ENCODE results near the gene ALKBH3. TPM values are rescaled to one million over a fixed set of nuclear protein-coding genes. Genes with fewer than 3 reads are reported as not detected.

The ALKBH3 gene
- total and polyA plus RNA-seq, 8 donors, result 13.9 to 29.1 (median 17.5) TPM

DNA sequence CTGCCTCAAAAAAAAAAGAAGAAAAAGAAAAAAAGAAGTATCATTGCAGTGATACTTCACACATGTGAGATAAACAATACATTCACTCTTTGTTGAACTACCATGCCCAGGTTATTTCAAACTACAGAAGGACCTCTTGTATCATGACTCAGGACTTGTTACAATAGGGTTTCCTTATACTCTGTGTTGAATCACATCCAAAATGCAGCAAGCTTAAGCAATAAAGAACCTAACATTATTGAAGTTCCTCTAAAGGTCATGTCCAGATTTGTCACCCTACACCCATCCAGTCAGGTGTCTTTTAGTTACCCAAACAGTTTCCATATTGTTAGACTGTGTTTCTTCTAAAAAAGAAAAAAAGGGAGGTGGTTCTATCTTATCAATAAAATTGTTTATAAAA lies 26.9 kb upstream of the ALKBH3 start:
- Histone ChIP-seq H3K4me3 (no peak overlapping the region), H3K27me3 (no peaks in the 10 kb centered on the region), H3K36me3 (peaks cover 0 to 6% (median 0%) of the 10 kb centered on the region in 3 donors), H3K9me3 (no peaks in the 10 kb centered on the region), H3K27ac (no peak overlapping the region), H3K4me1 (no peaks in the 10 kb centered on the region)
- no peak for ATAC-seq
- intact Hi-C loops (cut with DNase I), result no loop called here
- no peak for DNase-seq
- FAIRE-seq, result no peak
- TF ChIP-seq, protein P1, sequence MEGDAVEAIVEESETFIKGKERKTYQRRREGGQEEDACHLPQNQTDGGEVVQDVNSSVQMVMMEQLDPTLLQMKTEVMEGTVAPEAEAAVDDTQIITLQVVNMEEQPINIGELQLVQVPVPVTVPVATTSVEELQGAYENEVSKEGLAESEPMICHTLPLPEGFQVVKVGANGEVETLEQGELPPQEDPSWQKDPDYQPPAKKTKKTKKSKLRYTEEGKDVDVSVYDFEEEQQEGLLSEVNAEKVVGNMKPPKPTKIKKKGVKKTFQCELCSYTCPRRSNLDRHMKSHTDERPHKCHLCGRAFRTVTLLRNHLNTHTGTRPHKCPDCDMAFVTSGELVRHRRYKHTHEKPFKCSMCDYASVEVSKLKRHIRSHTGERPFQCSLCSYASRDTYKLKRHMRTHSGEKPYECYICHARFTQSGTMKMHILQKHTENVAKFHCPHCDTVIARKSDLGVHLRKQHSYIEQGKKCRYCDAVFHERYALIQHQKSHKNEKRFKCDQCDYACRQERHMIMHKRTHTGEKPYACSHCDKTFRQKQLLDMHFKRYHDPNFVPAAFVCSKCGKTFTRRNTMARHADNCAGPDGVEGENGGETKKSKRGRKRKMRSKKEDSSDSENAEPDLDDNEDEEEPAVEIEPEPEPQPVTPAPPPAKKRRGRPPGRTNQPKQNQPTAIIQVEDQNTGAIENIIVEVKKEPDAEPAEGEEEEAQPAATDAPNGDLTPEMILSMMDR (IDR thresholded peaks at IDR 0.05), result no peak

DNA sequence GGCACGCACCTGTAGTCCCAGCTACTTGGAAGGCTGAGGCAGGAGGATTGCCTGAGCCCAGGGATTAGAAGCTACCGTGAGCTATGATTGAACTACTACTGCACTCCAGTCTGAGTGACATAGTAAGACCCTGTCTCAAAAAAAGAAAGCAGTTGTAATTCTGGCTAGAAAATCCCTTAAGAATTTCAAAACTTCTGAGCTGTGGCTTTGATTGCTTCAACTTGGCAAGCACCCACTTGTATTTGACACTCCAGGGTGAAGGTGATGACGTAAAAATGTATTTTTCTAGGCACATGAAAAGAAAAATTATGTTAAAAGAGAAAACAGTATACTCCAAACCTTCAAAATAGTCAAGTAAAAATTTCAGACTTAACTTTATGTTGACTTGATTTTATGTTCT lies 23.6 kb upstream of the ALKBH3 start:
- WGBS, 2 donors, result 94 to 98% methylated on average over 3 of the region's 3 CpGs
- no peak for FAIRE-seq

DNA sequence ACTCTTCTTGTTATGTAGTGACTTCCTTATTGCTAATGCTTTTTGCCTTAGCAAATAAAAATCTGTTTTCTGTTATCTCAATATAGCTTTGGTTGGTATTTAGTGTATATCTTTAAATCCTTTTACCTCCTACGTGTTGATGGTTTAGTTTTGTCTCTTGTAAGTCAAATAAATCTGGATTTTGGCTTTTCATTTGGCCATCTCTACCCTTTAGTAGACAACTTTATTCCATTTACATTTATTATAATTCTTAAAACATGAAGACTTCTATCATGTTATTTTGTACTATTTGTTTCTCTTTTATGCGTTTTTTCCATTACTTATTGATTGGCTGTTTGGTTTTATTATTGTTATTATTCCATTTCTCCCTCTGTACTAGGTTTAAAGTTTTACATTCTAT lies 19.5 kb upstream of the ALKBH3 start:
- H3K27me3 ChIP-seq, result no peaks in the 10 kb centered on the region
- no peaks in the 10 kb centered on the region for H3K4me1 ChIP-seq
- H3K36me3 ChIP-seq, result no peaks in the 10 kb centered on the region
- TF ChIP-seq, protein P1 (IDR thresholded peaks at IDR 0.05), result no peak
- no peaks in the 10 kb centered on the region for H3K9me3 ChIP-seq
- intact Hi-C loops (cut with DNase I), result no loop called here
- H3K27ac ChIP-seq, result no peak overlapping the region
- no peak for DNase-seq
- no peak overlapping the region for H3K4me3 ChIP-seq
- no peak for FAIRE-seq
- no peak for ATAC-seq
- WGBS, 2 donors, result 87 to 91% methylated on average over 2 of the region's 2 CpGs

More for the DNA sequence above, 23.6 kb upstream of the ALKBH3 start:
- TF ChIP-seq, protein P1 (IDR thresholded peaks at IDR 0.05), result no peak
- no peak for DNase-seq
- no peak overlapping the region for H3K4me3 ChIP-seq
- H3K36me3 ChIP-seq, result peaks cover 0 to 6% (median 0%) of the 10 kb centered on the region in 3 donors
- intact Hi-C loops (cut with DNase I), result no loop called here
- ATAC-seq, result no peak
- H3K4me1 ChIP-seq, result no peaks in the 10 kb centered on the region
- no peaks in the 10 kb centered on the region for H3K9me3 ChIP-seq
- no peaks in the 10 kb centered on the region for H3K27me3 ChIP-seq
- no peak overlapping the region for H3K27ac ChIP-seq

DNA sequence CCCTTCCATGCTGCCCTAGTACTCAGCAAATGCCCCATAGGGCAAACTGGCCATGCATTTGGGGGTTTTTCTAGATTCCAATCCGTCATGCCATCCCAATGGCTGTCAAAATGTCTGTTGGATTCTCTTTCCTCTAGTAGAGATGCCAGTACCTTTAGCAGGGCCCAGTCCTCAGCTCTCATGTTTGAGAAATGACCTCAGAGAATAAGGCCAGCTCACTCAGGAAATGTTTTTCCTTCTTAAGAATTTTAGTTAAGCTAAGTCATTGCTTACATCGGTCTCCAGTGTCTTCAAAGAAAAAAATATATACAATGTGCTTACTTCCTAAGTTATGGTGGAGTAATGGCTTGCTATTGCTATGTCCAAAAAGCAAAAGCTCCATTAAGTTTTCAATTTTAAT lies 14.1 kb upstream of the ALKBH3 start:
- Histone ChIP-seq H3K27ac (no peak overlapping the region), H3K9me3 (no peaks in the 10 kb centered on the region), H3K27me3 (peaks cover 0 to 5% (median 0%) of the 10 kb centered on the region in 4 donors), H3K4me3 (no peak overlapping the region), H3K36me3 (no peaks in the 10 kb centered on the region), H3K4me1 (no peaks in the 10 kb centered on the region)
- 79 to 84% methylated on average over 2 of the region's 2 CpGs for WGBS, 2 donors
- TF ChIP-seq, protein P1 (IDR thresholded peaks at IDR 0.05), result no peak
- ATAC-seq (no peak), FAIRE-seq (no peak), DNase-seq (no peak)
- intact Hi-C loops (cut with DNase I), result no loop called here

- FAIRE-seq (peak; percentile 56), DNase-seq (no peak), ATAC-seq (no peak)
- TF ChIP-seq, protein P1 (IDR thresholded peaks at IDR 0.05), result no peak
- H3K27me3 ChIP-seq, result peaks cover 0 to 5% (median 0%) of the 10 kb centered on the region in 4 donors
- no peaks in the 10 kb centered on the region for H3K4me1 ChIP-seq
- H3K4me3 ChIP-seq, result no peak overlapping the region
- H3K36me3 ChIP-seq, result no peaks in the 10 kb centered on the region
- no peaks in the 10 kb centered on the region for H3K9me3 ChIP-seq
- intact Hi-C loops (cut with DNase I), result no loop called here
- no peak overlapping the region for H3K27ac ChIP-seq
Measured at GRCh38 chr11:43866969-43867368, 13.7 kb upstream of the ALKBH3 start.
